Stimulated activated CD4-positive, alpha-beta T cell treated with anti-CD3 and anti-CD28 coated beads, Interleukin-2, amount 100 ng/mL, for 24 hours (primary cell): ENCODE results near the gene ABCA1.

Source experiments
- DNase-seq, 2 donors: peaks; one replicate each; pipeline ENCODE4 v3.0.0-alpha.2; 2020

Gene ABCA1

GRCh38 chr9:104746798-104747197 is 181.2 kb downstream of the ABCA1 start:
- DNase-seq: no peak

DNA sequence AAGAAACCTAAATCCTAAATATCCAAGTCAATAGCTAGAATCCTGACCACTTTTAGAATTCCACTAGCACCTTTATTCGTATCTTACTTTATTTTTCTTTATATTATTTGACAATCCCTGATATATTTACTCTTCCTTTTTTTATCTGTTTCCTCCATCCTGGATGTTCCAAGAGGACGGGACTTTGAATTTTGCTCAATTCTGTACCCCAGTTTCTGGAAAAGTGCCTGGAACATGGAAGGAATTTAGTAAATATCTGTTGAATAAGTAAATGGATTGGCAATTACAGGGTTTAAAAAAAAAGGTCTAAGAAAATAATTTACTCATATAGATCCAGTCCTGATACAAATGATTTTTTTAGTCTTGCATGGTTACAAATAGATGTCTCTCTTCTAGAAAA is 181.7 kb downstream of the ABCA1 start:
- no peak for DNase-seq

- no peak for DNase-seq
Measured at GRCh38 chr9:104745852-104746251, 182.1 kb downstream of the ABCA1 start.

- DNase-seq: peak in 1 of 2 donors; percentile 26
Measured at GRCh38 chr9:104743376-104743985, 184.5 kb downstream of the ABCA1 start.

GRCh38 chr9:104740621-104741020 is 187.3 kb downstream of the ABCA1 start:
- DNase-seq: no peak

GRCh38 chr9:104738452-104738851 is 189.5 kb downstream of the ABCA1 start:
- no peak for DNase-seq
